Measurements from ENCODE around the gene ARL4C.

DNA sequence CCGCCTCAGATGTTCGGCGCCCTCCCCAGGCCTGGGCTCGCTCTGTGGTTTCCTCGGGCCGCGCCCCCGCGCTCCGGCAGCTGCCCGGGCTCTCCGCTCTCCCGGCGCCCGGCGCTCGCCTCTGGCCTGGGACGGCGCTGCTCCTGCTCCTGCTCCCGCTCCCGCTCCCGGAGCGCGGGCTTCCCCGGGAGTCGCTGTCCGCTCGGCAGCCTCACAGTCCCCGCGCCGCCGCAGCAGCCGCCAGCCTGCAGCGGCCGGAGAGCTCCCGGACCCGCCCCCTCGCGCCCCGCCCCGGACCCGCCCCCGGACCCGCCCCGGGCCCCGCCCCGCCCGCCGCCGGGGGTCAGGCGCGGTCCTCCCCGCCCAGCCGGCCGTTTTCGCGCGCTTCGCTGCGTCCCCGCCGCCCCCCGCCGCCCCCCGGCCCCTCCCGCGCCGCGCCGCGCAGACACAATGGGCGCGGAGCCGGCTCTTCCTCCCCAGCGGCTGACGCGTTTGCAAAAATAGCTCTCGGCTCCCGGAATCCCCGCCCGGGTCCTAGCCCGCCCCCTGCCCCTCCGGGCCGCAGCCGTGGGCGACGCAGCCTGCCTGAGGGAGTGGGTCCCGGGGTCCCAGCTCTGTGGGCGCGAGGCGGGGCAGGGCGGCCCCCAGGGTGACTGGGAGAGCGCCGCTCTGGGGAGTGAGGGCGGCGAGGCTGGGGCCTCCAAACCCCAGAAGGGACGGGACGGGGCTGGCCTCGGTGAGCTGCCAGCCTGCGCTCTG, at the start of gene ARL4C:
- TF ChIP-seq, protein P1, sequence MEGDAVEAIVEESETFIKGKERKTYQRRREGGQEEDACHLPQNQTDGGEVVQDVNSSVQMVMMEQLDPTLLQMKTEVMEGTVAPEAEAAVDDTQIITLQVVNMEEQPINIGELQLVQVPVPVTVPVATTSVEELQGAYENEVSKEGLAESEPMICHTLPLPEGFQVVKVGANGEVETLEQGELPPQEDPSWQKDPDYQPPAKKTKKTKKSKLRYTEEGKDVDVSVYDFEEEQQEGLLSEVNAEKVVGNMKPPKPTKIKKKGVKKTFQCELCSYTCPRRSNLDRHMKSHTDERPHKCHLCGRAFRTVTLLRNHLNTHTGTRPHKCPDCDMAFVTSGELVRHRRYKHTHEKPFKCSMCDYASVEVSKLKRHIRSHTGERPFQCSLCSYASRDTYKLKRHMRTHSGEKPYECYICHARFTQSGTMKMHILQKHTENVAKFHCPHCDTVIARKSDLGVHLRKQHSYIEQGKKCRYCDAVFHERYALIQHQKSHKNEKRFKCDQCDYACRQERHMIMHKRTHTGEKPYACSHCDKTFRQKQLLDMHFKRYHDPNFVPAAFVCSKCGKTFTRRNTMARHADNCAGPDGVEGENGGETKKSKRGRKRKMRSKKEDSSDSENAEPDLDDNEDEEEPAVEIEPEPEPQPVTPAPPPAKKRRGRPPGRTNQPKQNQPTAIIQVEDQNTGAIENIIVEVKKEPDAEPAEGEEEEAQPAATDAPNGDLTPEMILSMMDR (conservative IDR thresholded peaks at IDR 0.05; ENCODE audit: low read depth in 2 of 2), result no peak
- TF ChIP-seq POLR2AphosphoS5 (IDR thresholded peaks at IDR 0.05; ENCODE audit: low read depth) (peak; percentile 49; the same call in 1 of the 2 replicates), EZH2 (IDR thresholded peaks at IDR 0.05; ENCODE audit: low read depth, unreplicated experiment) (no peak), STAT1 (IDR thresholded peaks at IDR 0.05; ENCODE audit: unreplicated experiment) (no peak), EZH2phosphoT487 (IDR thresholded peaks at IDR 0.05; ENCODE audit: unreplicated experiment) (no peak), JUNB (IDR thresholded peaks at IDR 0.05; ENCODE audit: unreplicated experiment) (no peak), ZNF331 (CRISPR knock-in tag; IDR thresholded peaks at IDR 0.05; ENCODE audit: low read depth) (no peak), CREB1 (CRISPR knock-in tag; IDR thresholded peaks at IDR 0.05; ENCODE audit: low read depth) (no peak)
- TF ChIP-seq, protein P2, sequence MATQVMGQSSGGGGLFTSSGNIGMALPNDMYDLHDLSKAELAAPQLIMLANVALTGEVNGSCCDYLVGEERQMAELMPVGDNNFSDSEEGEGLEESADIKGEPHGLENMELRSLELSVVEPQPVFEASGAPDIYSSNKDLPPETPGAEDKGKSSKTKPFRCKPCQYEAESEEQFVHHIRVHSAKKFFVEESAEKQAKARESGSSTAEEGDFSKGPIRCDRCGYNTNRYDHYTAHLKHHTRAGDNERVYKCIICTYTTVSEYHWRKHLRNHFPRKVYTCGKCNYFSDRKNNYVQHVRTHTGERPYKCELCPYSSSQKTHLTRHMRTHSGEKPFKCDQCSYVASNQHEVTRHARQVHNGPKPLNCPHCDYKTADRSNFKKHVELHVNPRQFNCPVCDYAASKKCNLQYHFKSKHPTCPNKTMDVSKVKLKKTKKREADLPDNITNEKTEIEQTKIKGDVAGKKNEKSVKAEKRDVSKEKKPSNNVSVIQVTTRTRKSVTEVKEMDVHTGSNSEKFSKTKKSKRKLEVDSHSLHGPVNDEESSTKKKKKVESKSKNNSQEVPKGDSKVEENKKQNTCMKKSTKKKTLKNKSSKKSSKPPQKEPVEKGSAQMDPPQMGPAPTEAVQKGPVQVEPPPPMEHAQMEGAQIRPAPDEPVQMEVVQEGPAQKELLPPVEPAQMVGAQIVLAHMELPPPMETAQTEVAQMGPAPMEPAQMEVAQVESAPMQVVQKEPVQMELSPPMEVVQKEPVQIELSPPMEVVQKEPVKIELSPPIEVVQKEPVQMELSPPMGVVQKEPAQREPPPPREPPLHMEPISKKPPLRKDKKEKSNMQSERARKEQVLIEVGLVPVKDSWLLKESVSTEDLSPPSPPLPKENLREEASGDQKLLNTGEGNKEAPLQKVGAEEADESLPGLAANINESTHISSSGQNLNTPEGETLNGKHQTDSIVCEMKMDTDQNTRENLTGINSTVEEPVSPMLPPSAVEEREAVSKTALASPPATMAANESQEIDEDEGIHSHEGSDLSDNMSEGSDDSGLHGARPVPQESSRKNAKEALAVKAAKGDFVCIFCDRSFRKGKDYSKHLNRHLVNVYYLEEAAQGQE (IDR thresholded peaks at IDR 0.05; ENCODE audit: unreplicated experiment), result peak; percentile 6
- TF ChIP-seq, protein P3, sequence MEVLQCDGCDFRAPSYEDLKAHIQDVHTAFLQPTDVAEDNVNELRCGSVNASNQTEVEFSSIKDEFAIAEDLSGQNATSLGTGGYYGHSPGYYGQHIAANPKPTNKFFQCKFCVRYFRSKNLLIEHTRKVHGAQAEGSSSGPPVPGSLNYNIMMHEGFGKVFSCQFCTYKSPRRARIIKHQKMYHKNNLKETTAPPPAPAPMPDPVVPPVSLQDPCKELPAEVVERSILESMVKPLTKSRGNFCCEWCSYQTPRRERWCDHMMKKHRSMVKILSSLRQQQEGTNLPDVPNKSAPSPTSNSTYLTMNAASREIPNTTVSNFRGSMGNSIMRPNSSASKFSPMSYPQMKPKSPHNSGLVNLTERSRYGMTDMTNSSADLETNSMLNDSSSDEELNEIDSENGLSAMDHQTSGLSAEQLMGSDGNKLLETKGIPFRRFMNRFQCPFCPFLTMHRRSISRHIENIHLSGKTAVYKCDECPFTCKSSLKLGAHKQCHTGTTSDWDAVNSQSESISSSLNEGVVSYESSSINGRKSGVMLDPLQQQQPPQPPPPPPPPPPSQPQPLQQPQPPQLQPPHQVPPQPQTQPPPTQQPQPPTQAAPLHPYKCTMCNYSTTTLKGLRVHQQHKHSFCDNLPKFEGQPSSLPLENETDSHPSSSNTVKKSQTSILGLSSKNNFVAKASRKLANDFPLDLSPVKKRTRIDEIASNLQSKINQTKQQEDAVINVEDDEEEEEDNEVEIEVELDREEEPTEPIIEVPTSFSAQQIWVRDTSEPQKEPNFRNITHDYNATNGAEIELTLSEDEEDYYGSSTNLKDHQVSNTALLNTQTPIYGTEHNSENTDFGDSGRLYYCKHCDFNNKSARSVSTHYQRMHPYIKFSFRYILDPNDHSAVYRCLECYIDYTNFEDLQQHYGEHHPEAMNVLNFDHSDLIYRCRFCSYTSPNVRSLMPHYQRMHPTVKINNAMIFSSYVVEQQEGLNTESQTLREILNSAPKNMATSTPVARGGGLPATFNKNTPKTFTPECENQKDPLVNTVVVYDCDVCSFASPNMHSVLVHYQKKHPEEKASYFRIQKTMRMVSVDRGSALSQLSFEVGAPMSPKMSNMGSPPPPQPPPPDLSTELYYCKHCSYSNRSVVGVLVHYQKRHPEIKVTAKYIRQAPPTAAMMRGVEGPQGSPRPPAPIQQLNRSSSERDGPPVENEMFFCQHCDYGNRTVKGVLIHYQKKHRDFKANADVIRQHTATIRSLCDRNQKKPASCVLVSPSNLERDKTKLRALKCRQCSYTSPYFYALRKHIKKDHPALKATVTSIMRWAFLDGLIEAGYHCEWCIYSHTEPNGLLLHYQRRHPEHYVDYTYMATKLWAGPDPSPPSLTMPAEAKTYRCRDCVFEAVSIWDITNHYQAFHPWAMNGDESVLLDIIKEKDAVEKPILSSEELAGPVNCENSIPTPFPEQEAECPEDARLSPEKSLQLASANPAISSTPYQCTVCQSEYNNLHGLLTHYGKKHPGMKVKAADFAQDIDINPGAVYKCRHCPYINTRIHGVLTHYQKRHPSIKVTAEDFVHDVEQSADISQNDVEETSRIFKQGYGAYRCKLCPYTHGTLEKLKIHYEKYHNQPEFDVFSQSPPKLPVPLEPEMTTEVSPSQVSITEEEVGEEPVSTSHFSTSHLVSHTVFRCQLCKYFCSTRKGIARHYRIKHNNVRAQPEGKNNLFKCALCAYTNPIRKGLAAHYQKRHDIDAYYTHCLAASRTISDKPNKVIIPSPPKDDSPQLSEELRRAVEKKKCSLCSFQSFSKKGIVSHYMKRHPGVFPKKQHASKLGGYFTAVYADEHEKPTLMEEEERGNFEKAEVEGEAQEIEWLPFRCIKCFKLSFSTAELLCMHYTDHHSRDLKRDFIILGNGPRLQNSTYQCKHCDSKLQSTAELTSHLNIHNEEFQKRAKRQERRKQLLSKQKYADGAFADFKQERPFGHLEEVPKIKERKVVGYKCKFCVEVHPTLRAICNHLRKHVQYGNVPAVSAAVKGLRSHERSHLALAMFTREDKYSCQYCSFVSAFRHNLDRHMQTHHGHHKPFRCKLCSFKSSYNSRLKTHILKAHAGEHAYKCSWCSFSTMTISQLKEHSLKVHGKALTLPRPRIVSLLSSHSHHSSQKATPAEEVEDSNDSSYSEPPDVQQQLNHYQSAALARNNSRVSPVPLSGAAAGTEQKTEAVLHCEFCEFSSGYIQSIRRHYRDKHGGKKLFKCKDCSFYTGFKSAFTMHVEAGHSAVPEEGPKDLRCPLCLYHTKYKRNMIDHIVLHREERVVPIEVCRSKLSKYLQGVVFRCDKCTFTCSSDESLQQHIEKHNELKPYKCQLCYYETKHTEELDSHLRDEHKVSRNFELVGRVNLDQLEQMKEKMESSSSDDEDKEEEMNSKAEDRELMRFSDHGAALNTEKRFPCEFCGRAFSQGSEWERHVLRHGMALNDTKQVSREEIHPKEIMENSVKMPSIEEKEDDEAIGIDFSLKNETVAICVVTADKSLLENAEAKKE (CRISPR knock-in tag; IDR thresholded peaks at IDR 0.05), result no peak

Measured in GM23338 (cell line).